ENCODE results near the gene SEL1L.
"Not testable (repeated sequence)": the region's sequence is repeated elsewhere in the genome, so short reads cannot be mapped to it uniquely, and the experiment has no call there.

The SEL1L gene

DNA sequence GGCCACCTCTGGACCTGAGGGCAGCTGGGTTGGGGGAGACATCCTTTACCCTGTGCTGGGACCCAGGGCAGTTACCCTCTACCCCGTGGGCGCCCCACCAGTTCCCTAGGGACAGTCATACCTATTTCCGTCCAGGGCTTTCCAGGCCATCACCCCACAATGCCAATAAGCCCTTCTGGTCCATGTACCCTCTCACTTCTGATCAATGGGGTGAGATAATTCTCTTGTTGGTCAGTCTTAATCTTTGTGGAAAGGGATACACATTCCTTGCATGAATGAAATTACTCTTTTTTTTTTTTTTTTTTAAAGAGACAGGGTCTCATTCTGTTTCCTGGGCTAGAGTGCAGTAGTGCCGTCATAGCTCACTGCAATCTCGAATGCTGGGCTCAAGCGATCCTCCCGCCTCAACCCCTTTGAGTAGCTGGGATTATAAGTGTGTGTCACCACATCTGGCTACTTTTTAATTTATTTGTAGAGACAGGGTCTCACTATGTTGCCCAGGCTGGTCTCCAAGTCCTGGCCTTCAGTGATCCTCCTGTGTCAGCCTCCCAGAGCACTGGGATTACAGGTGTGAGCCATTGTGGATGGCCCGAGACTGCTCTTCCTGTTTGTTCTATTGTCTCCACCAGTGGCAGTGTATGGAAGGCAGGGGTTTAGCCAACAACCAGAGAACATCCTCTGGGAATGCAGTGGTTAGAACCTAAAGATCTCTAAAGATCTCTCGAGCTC is 87.2 kb downstream of the SEL1L start:
- no peak for DNase-seq

DNA sequence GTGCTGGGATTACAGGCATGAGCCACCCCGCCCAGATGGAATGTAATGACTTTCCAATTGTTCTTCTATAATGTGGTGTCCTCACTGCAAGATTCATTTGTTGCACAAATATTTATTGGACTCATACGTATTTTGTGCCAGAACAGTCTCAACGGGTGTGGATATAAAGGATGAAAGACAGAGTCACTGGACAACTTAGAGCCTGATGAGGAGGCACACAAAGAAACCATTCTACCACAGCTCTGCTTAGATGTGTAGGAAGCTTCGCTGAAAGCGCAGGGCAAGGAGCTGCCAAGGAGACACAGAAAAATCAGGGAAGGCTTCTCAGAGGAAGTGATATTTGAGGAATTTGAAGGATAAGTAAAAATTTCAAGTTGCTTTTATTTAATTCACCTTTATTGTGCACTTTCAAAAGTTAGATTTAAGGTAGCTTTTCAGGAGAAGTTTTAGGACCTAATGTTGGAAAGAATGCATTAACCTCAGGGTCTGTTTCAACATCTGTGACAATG is 92.0 kb downstream of the SEL1L start:
- no peak for DNase-seq

DNA sequence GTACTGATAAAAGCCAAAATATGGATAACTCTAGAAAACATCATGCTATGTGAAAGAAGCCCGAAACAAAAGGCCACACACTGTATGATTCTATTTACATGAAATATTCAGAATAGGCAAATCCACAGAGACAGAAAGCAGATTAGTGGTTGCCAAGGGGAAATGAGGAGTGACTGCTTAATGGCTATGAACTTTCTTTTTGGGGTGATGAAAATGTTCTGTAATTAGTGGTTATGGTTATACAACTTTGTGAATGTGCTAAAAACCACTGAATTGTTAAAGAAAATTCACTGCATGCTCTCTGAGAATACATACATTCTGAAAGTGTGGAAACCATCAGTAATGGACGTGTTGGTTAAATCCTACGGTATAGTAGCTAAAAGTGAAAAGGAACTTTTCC is 93.6 kb downstream of the SEL1L start:
- DNase-seq: no peak

DNA sequence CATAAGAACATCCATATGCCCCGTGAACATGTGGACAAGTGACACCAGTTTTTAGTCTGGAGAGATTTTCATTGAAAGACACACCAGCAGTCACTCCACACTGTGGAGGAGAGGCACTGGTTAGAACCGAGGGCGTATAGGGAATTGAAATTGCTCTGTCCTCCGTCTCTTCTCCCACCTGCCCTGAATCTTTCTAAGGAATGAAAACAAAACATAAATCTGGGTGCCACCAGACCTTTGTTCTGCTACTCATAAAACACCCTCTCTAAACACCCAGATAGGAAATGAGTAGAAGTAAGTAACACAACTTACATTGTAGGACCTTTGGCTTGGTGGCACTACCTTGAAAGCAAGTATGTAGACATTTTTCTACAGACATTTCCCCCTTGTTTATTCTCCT is 96.4 kb downstream of the SEL1L start:
- no peak for DNase-seq

DNA sequence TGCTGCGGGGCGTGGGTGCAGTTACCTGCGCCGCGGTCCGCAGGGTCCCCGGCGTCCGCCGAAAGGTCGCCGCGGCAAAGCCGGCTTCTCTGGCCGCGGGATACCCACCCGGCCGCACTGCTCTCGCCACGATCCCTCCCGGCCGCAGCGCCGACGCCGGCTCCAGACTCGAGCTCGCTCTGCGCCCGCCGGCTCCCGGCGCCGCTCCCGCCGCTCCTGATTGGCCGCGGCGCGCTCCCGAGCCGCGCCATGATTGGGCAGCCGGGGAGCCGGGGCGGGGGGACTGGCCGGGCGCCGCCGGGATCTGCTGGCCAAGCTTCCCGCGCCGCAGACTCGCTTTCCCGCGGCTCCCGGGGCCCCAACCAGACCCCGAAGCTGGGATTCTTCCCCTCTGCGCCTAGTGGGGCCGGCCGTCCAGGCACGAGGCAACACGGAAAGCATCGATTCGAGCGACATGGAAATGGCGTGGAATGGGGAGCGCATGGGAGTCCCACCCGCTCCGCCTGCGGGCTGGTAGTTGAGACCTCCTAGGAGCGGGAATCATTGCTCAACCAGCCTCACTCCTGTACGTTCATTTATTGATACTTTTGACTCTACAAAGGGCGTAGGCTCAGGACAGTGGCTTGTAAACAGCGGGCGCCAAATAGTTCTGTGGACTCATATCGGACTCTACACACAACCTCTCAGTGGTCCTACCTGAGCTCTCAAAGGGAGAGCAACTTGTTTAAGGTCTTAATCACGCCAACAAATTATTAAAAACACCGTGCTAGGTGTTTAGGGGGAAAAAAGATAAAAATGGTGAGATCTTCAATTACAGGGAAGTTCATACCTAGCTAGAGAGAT is 97.1 kb downstream of the SEL1L start:
- peak; percentile 66 to 75 for DNase-seq

DNA sequence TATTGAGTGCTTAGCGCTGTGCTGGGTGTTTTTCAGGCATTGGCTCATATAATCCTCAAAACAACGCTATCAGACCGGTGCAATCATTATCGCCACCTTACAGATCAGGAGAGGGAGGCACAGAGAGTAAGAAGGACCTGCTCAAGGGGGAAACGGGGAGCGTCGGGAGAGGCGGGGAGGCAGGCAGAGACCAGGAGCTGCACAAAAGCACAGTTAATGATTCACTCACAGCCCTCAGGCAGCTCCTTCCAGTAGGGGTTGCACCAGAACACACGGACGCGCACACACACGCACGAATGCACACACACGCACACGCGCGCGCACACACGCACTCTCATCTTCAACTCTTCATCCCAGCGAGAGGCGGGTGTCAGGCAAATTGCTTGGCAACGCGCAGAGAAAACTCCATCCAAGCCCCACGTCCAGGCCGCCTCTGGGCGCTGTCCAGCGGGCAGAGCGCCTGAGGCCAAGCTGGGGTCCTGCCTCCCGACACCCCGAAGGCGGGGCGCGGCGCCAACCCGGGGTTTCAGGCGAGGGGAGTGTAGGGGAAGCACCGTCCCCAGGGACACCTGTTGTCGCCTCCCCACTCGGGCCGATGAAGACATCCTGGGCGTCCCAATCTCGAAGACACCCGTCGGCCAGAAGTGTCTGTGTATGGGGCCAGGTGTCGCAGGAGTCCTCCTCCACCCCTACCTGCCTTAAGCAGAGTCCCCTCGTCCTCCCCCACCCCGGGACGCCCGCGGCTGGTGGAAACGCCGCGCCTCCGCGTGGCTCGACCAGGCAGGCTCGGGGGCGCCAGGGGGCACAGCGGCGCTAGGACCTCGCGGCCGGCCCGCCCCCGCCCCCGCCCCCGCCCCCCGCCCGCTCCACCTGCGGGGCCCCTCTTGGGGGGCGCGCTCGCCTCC is 98.0 kb downstream of the SEL1L start:
- DNase-seq: peak; percentile 25 to 29

DNA sequence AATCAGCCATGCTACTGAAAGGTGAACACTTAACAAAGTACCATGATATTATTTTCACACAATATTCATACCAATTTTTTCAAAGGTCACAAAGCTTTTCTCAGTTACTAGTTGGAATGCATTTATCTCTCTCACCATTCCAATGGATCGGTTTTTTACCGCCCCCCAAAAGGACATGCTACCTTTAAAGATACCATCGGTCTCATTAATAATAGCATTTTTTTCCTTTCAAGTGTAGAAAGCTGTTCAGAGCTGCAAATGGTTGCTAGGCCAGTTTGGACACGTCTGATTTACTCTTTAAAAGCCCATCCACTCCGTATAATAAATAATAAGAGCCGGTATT is 98.6 kb downstream of the SEL1L start:
- DNase-seq: no peak

DNA sequence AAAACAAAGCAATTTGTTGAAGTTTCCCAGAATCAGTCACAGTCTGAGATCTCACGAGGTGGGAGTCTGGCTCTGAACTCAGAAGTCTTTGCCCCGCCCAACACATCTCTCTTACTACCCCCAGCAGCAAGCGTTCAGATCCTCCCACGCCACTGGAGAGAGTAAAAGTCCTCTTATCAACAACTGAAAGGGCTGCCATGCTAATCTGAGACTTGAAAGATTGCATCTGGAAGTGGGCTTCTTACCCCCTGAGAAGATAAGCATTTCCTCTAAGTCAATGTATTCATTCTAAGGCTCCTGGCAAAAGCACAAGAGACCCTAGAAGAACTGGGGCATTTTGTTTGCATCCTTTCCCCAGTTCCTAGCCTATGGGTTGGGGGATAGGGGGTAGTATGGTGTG is 99.4 kb downstream of the SEL1L start:
- DNase-seq: no peak

DNA sequence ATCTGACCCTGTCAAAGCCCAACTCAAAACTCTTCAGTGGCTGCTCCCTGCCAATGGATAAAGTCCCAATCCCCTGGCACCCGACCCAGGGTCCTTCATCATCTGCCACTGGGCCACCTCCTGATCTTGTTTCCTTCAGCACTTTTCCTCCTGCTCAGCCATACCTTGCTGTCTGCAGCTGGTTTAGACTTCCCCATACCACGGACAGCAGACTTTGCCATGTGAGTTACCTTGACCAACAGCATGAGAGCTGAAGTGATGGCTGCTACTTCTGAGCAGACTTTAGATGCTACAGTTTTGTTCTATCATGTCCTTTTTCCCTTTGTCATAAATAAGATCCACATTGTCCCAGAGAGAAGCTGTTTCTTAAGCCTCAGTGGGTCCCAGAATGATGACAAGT is 100.3 kb downstream of the SEL1L start:
- DNase-seq: no peak

DNA sequence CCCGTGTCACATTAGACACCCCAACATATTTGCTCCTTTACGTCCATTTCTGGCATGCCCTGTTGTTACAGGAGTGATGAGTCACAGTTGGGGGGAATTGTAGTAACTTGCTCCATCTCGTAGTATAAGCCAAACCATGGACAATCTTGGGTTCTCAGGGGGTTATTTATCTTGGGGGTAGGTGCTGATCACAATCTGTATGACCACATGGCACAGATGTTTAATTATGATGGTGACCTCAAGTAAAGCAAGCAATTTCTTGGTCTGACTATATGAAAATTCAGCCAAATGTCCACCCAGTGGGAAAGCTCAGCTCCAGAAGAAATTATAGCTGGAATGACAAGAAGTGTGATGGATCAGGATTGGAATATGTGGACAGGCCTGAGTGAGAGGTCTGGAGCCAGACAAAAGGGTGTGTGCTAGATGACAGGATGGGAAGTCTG is 101.4 kb downstream of the SEL1L start:
- no peak for DNase-seq

DNA sequence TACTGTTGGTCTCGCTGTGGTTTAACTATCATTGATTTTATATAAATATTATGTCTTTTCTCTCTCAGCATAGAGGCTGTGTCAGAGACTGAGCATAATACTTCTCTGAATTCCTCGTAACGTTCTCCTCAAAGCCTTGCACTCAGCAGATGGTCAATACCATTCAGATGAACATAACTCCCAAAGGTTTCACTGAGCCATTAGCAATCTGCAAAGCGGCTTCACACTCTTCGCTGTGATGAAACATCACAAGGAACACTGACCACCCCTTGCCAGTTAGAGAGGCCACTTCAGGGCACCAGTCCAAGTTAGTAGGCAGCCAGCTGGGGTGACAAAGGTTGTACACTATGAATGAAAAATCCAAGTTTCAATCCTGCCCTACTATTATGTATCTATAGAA is 103.4 kb downstream of the SEL1L start:
- DNase-seq: no peak

DNA sequence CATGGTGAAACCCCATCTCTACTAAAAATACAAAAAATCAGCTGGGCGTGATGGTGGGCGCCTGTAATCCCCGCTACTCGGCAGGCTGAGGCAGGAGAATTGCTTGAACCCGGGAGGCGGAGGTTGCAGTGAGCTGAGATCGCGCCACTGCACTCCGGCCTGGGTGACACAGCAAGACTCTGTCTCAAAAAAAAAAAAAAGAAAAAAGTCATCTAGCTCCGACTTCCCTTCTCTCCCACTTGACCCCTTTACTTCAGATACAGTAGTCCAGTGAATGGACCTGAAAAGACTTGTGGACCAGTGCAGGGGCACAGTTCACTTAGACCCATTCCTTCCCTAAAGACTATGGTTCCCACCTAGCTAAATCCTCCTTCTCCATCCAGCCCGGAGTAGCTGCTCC is 103.9 kb downstream of the SEL1L start:
- DNase-seq: not testable (repeated sequence)

DNA sequence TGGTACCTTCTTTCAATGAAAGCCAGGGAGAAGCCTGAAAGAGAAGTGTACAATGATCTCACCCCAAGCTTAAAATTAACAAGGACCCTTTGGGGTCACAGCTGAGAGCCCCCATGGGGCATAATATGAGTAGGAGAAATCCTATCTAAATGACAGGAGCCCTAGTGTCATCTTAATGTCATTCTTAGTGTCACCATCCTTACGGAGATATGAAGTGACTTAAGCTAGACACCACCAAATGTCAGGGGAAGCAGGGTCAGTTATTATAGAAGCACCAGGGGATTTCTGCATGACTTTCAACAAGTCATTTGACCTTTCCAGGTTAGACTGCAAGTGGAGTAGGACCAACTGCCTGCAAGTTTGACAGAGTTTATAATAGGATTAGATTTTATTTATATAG is 104.6 kb downstream of the SEL1L start:
- DNase-seq: no peak

DNA sequence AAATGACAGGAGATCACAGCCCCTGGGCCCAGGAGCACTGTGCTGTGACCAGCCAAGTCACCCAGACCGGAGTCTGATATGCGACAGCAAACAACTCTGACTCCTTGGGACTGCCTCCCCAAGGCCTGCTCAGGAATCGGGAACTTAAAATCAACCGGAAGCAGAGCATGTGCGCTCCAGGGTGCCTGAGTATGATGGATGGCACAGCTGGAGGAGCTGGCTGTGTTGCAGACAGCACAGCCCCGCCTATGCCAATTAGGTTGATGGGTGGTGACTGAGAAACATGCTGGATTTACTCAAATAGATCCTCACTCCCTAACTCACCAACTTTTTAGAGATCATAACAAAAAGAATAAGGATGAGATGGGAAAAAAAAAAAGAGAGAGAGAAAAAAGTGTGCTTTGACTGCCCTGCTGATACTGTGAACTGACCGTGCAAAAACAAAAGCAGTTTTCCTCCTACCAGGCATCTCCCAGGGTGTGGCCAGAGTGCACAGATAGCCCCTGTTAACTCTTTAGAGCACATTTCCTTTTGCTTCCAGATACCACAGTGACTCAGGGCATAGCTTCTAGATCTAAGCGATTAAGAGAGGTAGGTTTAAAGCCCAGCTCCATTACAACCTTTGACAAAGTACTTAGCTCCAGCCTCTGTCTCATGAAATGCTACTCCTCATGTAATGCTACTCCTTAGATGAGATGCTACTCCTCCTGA is 106.2 kb downstream of the SEL1L start:
- peak; percentile 63 to 64 for DNase-seq

DNA sequence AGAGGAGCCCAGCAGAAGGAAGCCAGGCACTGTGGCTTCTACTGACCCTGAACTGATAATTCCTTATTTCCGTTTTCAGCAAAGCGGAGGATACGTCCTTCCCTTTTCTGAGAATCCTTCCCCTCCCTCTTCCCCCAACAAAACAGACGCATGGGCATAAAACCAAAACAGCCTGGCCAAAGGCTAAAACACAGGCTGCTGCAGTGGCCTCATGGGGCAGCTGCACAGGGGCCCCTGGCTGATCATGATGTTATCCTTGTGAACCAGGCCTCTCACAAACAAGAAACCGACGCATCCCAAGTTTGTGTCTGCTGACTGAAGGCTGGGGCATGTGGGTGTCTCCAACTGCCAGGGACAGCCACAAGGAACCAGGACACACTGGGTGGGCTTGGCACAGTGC is 110.1 kb downstream of the SEL1L start:
- peak; percentile 79 to 92 for DNase-seq

Data from inflammatory macrophage (primary cell).